CD4-positive, alpha-beta T cell treated with Interleukin-17A for 1 hour (primary cell): ENCODE results near the gene TTC4.
A peak's percentile ranks its signal among the peaks of the same experiment; 100 is the strongest.
"Not testable (repeated sequence)": the region's sequence is repeated elsewhere in the genome, so short reads cannot be mapped to it uniquely, and the experiment has no call there.

Source experiments
- DNase-seq: peaks from one replicate; pipeline ENCODE4 v3.0.0-alpha.2; 2020

Gene TTC4

DNA sequence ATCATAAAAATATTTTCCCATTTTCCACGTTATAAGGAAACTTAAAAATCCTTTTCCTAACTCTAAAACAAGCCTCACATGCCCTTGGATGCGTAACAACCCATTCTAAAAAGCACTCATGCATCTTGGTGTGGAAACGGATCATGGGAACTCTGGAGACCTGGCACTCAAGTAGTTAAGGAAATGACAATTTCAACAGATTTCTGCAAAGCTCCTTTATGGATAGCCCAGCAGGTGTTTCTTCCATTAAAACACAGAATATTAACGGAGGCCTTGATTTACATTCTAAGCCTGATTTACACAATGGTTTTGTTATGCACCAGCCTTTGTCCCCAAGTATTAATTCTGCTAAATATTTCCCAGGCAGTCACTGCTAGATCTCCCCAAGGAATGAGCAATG lies 35.8 kb downstream of the TTC4 start:
- DNase-seq: no peak

DNA sequence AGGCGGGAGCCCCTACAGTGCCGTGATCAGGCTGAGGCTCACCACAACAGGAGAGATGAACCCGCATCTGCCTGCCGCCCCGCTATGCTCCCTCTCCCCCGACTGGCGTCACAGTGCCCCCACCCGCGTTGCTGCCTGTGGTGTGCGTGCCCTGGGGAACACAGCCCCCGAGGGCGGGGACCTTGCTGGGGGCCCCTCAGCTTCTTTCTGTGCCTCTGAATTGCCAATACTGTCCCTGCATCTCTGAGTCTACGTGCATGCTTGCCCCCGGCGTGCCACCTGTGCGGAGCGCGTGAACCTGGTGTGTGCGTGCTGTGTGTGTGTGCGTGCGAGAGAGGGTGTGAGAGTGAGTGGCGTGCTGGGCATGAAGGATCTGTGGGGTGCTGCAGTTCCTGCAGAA lies 38.4 kb downstream of the TTC4 start:
- no peak for DNase-seq

DNA sequence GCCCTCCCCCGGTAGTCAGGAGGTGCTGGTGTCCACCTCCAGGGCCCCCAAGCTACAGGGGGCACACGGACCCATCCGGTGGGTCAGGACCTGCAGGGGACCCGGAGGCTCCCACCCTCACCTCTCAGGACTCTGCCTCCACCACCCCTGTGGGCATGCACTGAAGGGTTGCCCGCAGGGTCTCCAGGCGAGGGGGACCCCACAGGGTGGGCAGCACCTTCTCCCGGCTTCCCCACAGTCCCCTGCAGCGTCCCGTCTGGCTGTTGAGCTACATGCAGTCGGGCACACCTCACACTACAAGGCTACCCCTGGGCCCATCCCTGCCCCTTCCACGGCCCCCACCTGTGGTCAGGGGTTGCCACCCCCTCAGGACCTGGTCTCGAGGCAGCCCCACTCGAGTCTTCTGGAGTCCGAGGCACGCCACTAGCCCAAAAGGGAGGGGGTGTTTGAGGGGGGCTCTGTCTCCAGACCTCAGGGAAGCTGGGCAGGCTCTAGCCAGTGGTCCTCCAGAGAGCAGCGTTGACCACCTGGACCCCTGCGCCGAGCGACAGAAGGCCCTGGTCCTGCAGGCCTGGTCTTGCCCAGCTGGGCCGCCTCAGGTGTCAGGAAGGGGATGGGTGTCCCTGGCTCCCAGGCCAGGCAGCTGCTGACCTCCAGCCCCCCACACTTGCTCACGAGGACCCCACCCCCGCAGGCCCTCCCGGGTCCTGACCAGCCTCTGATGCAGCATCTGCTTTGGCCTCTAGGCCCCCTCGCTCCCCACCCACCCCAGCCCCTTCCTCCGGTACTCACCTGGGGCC lies 39.0 kb downstream of the TTC4 start:
- DNase-seq: no peak

DNA sequence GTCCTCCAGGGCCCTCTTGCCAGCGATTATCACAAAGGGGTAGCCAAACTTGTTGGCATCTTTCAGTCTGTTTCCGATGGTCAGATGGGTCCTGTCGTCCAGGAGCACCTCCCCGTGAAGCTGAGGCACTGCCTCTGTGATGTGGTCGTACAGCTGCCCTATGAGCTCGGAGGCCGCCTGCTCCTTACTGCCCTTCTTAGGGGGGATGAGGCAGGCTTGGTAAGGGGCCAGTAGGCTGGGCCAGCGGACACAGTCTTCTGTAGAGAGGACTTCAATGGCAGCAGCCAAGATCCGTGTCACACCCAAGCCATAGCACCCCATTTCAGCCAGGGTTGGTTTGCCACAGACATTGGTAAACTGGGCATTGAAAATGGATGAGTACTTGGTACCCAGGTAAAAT lies 42.2 kb downstream of the TTC4 start:
- DNase-seq: no peak

DNA sequence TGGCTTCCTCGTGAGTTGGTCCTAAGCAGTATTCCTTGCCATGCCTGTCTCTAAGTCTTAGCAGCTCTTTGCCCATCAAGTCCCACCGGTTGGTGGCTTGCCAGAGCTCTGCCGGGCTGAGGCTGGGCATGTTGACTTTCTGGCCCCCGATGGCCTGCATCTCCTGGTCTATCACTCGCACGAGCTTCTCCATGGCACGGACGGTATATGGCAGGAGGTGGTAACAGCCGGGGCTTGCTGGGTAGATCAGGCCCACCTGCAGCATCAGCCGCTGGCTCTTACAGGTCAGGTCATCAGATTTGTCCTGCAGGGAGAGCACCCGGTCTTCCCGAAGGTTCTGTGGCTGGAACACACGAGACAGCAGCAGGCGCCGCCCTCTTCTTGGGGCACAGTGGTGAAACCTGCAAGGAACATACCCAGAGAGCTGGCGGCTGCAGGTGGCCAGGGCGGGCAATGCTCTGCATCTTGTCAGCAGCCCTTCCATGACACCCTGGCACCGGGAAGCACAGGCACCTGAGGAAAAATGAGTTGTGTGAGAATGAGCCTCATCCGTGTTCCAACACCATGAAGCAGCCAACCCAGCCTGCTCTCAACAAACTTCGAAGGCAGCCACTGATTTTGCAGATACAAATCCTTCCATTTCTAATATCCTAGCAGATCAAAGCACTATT lies 43.2 kb downstream of the TTC4 start:
- DNase-seq: no peak

DNA sequence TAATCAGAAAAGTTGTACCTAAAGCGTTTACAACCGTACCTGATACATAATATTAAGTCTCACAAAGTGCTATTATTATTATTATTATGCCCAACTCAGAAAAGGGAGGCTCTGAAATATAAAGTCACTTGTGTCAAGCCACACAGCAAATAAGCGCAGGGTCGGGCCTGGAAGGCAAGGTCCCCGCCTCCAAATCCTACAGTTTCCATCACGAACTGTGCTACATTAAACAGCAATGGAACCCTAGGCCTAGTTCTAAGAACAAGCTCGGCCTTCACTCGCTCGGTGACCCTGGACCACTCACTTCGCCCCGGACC lies 48.1 kb downstream of the TTC4 start:
- no peak for DNase-seq

DNA sequence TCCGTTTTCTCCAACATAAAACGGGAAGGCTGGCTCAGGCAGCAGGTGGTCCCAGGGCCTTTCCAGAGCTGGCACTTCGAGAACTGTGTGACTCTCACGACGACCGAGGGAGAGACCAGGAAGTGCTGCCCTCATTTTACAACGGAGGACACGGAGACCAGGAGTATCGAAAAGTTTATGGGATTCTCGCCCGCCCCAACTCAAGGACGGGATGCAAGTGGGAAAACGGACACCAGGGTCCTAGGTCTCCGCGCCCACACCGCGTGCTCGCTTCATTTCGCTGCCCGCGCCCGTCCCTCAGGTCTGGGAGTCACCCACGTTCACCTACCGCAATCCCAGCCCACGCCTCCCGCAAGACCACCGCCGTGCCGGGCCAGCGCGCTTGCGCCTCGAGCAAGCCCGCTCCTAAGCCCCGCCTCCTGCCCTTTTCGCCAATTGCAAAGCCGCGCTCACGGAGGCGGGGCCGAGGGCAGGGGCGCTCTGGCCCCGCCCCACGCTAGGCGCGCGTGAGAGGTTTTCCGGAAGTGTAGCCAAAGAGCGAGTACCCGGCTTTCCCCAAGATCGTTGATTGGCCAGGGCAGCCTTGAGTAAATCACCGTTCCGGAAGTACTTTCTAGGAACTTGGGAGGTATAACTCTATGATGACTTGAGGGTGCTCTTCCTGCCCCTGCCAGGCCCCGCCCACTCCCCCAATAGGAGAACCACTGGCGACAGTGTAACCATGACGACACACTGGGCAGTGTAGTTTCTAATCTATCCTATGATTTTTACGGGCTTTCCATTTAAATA lies 48.7 kb downstream of the TTC4 start, which contains the start of gene PARS2:
TSS of gene PARS2 (minus strand) at position 391 of the 789 bp plus-strand sequence. CDS start 5,362 bp downstream, outside the sequence.
- peak; percentile 99 for DNase-seq

DNA sequence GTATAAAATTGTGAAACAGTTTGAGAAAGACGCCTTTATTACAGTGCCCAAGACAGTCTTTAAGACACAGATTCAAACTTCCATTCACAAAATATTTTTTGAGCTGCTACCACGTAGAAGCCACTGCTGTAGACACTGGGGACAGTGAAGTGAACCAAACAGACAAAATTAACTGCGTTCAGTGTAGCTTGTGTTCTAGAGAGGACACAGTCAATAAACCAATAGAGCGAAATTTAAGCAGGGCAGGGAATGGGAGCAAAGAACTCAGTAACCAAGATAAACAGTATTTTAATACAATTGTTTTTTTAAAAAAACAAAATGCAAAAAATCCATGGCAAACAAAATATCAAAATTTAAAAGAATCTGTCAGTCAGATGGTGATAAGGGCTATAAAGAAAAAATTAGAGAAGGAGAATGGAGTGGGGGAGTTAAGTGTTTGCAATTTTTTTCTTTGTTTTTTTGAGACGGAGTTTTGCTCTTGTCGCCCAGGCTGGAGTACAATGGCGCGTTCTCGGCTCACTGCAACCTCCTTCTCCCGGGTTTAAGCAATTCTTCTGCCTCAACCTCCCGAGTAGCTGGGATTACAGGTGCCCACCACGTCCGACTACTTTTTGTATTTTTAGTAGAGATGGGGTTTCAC lies 49.4 kb downstream of the TTC4 start:
- DNase-seq: no peak

DNA sequence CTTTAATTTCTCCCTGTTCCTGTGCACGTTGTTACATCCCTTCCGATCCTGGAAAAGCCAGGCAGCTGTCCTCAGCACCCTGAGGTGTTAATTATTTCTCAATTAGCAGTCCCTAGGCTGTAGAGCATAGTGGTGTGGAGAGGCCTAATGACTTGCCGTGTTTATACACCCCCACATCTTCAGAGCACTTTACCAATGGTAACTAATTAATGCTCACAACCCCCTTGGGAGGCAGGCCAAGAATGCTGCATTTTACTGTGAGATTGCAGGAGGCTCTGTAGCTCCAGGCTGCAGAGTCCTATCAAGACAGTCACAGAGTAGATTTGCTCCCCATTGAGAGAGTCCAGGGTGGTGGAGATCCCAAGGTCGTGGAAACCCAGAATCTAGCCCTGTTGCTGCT lies 51.1 kb downstream of the TTC4 start:
- DNase-seq: no peak

DNA sequence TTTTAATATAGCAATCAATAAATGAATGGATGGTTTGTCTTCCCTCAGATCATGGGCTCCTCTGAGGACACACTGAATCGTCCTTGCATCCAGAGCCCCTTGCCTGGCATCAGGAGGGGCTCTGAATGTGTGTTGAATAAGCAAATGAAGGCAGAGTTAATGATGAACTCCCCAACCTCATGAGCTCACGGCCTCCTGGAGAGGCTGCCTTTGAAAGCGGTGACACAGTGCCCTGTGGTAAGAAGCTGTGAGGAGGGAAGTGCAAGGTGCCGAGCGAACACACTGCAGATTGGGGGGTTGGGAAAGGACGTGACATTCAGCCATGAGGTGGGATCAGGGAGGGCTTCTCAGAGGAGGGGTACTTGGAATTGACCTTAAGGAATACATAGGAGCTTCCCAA lies 51.9 kb downstream of the TTC4 start:
- no peak for DNase-seq

DNA sequence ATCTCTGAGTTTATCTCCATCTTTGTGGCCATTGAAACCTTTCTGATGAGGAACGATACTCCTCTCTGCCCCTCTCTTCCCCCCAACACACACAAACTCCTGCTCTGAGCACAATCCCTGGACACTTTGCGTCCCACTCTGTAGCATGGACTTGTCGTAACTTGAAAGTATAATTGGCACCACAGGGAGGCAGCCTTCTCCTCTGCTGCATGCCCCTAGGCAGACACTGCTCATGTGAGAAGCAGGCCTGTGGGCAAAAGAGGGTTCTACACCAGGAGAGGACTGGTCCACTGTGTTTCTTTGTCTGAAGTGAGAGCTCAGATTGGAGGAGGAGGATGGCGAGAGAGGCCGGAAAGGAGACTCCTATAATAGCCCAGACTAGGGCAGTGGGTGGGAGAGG lies 52.4 kb downstream of the TTC4 start:
- DNase-seq: no peak

DNA sequence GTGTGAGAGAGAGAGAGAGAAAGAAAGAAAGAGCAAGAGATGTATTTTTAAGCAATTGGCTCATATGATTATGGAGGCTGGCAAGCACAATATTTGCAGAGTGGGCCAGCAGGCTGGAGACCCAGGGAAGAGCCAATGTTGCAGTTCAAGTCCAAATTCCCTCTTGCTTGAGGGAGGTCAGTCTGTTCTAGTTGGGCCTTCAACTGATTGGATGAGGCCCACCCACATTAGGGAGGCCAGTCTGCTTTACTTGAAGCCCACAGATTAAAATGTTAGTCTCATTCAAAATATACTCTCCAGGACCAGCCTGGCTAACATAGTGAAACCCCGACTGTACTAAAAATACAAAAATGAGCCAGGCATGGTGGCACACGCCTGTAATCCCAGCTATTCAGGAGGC lies 57.3 kb downstream of the TTC4 start:
- DNase-seq: no peak

DNA sequence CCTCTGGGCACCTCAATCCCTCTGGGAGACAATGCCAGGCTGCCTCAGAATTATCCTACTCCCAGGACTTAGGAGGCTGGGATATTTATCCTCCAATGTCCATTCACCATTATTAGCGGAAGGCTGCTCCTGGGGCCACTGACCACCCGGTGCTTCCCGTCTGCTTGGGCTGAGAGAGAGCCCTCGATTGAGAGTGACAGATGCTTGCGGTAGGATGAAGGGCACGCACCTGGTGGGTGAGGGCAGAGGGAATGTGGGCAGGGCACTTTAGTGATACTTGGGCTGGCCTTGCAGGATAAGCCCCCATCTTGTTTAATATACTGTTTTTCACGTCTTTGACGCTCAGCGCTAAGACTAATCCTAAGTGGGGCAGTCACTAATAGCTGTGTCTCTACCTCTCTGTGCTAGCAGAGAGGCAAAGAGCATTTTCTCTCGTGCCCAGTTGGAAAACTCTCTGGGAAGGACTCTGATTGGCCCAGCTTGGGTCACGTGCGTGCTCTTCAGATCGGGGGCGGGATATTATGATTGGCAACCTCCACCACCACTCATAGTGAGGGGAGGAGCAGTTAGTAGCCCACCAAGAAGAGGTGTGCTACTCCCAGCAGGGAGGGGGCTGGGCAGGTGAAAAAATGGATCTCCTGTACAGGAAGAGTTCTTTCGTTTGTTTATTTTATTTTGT lies 59.3 kb downstream of the TTC4 start:
- no peak for DNase-seq

DNA sequence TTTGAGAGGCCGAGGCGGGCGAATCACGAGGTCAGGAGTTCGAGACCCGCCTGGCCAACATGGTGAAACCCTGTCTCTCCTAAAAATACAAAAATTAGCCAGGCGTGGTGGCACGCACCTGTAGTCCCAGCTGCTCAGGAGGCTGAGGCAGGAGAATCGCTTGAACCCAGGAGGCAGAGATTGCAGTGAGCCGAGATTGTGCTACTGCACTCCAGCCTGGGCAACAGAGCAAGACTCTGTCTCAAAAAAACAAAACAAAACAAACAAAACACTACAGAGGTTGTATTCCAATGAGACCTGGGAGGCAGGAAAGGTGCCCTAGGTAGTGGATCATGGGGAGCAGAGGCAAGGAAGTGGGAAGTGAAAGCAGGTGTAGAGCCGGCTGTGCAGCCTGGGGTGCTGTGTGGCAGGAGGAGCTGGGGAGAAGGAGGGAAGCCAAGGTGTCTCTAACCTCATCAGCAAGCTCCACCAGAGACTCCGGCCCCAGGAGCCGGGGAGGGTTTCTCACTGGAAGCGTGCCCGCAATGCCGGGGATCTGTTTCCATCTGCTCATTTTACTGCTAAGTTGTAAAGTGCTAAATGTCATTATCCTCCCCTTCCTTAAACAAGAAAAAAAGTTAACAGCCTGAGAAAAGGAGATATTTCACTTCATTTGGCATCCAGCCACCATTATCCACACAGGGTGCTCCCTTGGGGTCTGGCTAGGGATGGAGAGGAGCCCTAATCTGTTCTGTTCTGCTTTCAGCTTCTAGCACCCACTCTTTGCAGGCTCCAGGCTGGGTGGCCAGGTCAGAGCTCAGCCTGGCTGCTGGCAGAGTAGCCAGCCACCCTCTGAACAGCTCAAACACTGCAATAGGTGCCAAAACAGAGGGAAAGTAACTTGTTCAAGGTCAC lies 60.4 kb downstream of the TTC4 start:
- DNase-seq: not testable (repeated sequence)

DNA sequence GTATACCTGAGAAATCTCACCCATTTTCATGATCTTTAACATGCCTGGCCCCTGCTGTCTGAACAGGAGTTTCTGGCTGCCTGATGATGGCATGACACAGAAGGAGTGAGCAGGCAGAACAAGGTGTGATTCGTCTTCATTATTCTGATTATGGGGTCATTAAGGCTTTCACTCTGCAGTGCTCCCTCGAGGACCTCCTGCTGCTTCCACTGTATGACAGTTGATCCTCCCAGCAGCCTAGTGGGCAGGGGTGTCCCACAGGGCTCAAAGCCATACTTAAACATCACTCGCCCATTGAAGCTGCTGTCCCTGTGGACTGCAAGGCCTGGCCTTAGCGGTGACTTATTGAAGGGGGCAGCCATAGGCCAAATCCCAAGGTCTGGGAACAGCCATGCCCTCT lies 61.4 kb downstream of the TTC4 start:
- DNase-seq: no peak

DNA sequence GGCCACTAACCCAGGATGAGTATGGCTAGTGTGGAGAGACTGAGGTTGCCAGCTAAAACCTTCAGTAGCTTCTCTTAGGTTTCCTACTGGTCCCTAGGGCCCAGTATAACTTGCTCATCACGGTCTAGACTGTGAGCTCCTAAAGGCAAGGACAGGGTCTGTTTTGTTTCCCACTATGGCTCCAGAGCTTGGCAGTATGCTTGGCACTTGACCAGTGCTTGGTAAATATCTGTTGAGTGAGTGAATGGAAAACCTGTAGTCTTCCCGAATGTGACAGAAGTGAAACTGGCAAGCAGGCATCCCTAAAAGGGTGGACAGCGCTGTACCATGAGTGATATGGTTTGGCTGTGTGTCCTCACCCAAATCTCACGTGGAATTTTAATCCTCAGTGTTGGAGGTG lies 61.8 kb downstream of the TTC4 start:
- no peak for DNase-seq

DNA sequence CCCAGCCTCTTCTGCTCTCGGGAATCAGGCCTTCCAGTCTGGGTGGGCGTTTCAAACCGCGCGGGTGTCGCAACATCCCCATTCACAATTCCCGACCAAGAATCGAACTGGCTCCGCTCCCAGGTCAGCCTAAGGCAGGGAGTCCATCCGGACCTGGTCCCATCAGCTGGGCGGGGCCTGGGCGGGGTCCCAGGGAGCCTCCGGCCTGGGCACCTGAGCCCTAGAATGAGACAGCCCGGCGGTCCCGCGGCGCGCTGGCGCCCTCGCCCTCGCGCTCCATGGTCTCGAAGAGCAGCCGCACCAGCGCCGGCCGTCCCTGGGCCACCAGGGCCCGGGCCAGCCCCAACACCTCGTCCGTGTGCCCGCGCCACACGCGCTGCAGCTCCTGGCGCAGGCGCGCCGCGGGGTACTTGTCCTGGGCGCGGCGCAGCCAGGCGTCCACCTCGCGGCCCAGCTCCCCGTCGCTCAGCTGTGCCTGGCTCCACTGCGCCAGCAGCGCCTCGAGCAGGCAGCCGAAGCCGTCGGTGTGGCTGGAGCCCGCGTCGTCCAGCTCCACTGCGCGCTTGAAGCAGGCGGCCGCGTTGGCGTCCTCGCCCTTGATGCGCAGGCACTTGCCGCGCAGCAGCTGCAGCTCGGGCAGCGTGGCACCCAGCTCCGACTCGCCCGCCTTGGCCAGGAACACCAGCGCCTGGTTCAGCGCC lies 65.5 kb downstream of the TTC4 start:
- no peak for DNase-seq

DNA sequence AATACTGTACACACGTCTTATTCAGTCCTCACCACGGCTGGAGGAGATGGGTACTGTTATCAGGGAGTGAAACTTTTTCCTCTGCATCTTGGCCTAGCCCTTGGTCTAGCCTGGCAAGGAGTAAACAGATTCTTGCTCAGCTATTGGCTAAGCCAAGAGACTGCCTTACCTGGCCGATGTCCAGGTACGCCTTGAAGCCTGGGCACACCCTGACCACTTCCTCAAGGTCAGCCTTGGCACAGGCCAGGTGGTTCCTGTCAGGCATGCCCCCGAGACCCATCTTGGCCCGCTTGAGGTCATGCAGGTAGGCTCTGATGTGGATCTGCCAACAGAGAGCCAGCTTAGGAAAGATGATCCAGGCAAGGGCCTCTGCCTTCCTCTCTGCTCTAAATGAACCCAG lies 66.5 kb downstream of the TTC4 start:
- DNase-seq: no peak

DNA sequence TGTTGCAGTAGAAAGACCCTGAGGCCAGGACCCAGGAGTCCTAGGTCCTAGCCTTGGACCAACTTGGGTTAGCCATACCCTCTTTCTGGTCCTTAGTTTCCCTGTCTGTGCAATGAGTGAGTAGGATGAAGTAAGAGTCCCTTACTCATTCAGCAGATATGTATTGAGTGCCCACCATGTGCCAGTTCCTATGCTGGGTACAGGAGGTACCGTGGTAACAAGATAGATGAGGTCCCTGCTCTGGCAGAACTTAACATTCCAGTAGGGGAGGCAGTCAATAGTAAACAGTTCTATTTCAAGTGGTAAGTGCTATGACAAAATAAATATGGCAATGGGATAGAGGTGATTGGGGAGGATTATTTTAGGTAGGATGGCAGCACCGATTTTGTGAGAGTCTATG lies 66.9 kb downstream of the TTC4 start:
- DNase-seq: no peak

DNA sequence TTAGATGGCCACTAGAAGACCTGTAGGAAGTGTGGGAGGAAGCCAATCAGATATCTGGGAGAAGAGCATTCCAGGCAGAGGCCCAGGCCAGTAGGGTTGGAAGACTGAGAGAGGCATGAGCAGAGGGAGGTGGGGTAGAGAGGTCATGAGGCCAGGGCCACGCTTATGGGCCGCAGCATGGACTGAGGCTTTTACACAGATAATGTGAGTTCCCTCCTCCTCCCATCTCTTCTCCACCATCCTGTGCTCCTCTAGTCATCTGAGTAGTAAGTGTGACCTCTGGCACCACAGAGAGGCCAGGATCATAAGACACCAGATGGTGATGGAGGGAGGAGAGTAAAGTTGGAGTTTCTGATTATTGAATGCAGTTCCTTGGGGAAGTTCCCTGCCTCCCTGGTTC lies 68.4 kb downstream of the TTC4 start:
- DNase-seq: no peak

DNA sequence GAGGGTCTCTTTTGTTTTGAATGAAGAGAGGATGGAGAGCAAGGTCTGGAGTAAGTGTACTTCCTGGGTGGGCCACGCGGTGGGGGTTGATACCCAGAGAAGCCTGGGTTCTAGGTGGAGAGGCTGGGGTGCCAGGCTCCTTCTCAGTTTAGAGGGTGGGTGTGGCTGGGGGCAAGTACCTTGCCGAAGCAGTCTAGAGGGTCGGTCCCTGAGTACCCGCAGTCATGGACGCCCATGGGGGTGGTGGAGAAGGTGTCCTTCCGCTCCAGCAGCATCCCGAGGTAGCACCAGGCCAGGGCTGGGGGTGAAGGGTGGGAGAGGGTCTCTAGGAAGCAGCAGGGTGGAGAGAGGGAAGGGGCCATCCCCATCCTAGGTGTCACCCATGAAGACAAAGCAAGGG lies 71.1 kb downstream of the TTC4 start:
- DNase-seq: no peak
